GM21528 (cell line): ENCODE measurements around the gene STK32B.
"Not testable (repeated sequence)": the region's sequence is repeated elsewhere in the genome, so short reads cannot be mapped to it uniquely, and the experiment has no call there.

Experiments used
- ATAC-seq: cut with Tn5 transposase; IDR thresholded peaks from one replicate; pipeline ENCODE4 v1.9.1; 2021; ENCODE audit warnings: mild to moderate bottlenecking, moderate library complexity; ENCODE audit not compliant: unreplicated experiment, low FRiP score

Gene STK32B

GRCh38 chr4:5051278-5052203 lies at the start of gene STK32B:
TSS of gene STK32B (plus strand) at chr4:5051480.
- no peak for ATAC-seq

GRCh38 chr4:5001641-5002040 lies 49.6 kb upstream of the STK32B start:
- ATAC-seq = not testable (repeated sequence)

- no peak for ATAC-seq
Measured at GRCh38 chr4:5003372-5003857, 47.9 kb upstream of the STK32B start.

- ATAC-seq = no peak
Measured at GRCh38 chr4:5003918-5004317, 47.4 kb upstream of the STK32B start.

GRCh38 chr4:5004496-5004895 lies 46.8 kb upstream of the STK32B start:
- no peak for ATAC-seq

- ATAC-seq = not testable (repeated sequence)
Measured at GRCh38 chr4:5006932-5007331, 44.3 kb upstream of the STK32B start.

- no peak for ATAC-seq
Measured at GRCh38 chr4:5009796-5010195, 41.5 kb upstream of the STK32B start.

GRCh38 chr4:5010984-5011383 lies 40.3 kb upstream of the STK32B start:
- ATAC-seq = no peak

GRCh38 chr4:5012244-5012898 lies 38.9 kb upstream of the STK32B start:
- ATAC-seq = no peak

GRCh38 chr4:5012958-5013357 lies 38.3 kb upstream of the STK32B start:
- ATAC-seq = no peak

GRCh38 chr4:5014007-5014682 lies 37.1 kb upstream of the STK32B start:
- no peak for ATAC-seq

GRCh38 chr4:5018096-5018495 lies 33.2 kb upstream of the STK32B start:
- ATAC-seq = no peak

GRCh38 chr4:5018603-5019002 lies 32.7 kb upstream of the STK32B start:
- no peak for ATAC-seq

- ATAC-seq = no peak
Measured at GRCh38 chr4:5019274-5019673, 32.0 kb upstream of the STK32B start, which contains the start of gene CYTL1. TSS of gene CYTL1 (minus strand) at chr4:5019458. CDS start at chr4:5019445, 13 bp downstream.

GRCh38 chr4:5019796-5020195 lies 31.5 kb upstream of the STK32B start:
- ATAC-seq = no peak

GRCh38 chr4:5020341-5020740 lies 30.9 kb upstream of the STK32B start:
- no peak for ATAC-seq

GRCh38 chr4:5021546-5021945 lies 29.7 kb upstream of the STK32B start:
- ATAC-seq = no peak

- no peak for ATAC-seq
Measured at GRCh38 chr4:5024673-5025072, 26.6 kb upstream of the STK32B start.

GRCh38 chr4:5026371-5026770 lies 24.9 kb upstream of the STK32B start:
- no peak for ATAC-seq

- no peak for ATAC-seq
Measured at GRCh38 chr4:5027346-5027745, 23.9 kb upstream of the STK32B start.

GRCh38 chr4:5028480-5028879 lies 22.8 kb upstream of the STK32B start:
- ATAC-seq = no peak
